Thyroid gland (tissue), 4 donors: ENCODE measurements around the gene PLD4.

Experiments used
- POLR2A ChIP-seq, 2 donors: fragments of 450-650 bp; IDR thresholded peaks; one replicate each; pipeline ENCODE4 v1.6.1; 2017; ENCODE audit warnings: antibody characterized with exemption in 2 of 2, mild to moderate bottlenecking in 2 of 2, moderate library complexity in 1 of 2
- TF ChIP-seq, protein P1 (sequence below), 6 experiments: fragments of 200-600 bp in 3 of 6; fragments of 450-650 bp in 3 of 6; sonication (generic) in 3 of 6; IDR thresholded peaks; one replicate each; pipeline ENCODE4 v1.5.1; 2016 to 2019; ENCODE audit warnings: antibody characterized with exemption in 6 of 6, mild to moderate bottlenecking in 2 of 6, inconsistent platforms in 1 of 6, moderate library complexity in 1 of 6

DNA sequence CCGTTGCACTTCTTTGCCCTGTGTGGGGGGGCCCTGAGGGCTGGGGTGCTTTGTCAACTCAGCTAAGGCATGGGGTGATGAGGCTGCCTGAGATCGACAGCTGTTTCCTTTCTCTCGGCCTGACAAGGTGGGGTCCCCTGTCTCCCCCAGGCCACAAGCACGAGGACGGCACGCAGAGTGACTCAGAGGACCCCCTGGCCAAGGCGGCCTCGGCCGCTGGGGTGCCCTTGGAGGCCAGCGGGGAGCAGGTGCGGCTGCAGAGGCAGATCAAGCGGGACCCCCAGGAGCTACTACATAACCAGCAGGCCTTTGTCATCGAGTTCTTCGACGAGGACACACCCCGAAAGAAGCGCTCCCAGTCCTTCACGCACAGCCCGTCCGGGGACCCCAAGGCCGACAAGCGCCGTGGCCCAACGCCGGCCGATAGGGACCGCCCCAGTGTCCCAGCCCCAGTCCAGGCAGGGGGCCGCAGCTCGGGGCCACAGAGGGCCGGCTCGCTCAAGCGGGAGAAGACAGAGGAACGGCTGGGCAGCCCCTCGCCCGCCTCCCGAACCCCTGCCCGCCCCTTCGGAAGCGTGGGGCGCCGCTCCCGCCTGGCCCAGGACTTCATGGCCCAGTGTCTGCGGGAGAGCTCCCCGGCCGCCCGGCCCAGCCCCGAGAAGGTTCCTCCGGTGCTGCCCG lies 40.9 kb upstream of the PLD4 start:
- TF ChIP-seq, protein P1, sequence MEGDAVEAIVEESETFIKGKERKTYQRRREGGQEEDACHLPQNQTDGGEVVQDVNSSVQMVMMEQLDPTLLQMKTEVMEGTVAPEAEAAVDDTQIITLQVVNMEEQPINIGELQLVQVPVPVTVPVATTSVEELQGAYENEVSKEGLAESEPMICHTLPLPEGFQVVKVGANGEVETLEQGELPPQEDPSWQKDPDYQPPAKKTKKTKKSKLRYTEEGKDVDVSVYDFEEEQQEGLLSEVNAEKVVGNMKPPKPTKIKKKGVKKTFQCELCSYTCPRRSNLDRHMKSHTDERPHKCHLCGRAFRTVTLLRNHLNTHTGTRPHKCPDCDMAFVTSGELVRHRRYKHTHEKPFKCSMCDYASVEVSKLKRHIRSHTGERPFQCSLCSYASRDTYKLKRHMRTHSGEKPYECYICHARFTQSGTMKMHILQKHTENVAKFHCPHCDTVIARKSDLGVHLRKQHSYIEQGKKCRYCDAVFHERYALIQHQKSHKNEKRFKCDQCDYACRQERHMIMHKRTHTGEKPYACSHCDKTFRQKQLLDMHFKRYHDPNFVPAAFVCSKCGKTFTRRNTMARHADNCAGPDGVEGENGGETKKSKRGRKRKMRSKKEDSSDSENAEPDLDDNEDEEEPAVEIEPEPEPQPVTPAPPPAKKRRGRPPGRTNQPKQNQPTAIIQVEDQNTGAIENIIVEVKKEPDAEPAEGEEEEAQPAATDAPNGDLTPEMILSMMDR (IDR thresholded peaks at IDR 0.05): no peak
- TF ChIP-seq POLR2A (IDR thresholded peaks at IDR 0.05): no peak
